Liver (tissue), 9 donors: Measurements from ENCODE around the gene TRNAU1AP. TPM values are rescaled to one million over a fixed set of nuclear protein-coding genes. Genes with fewer than 3 reads are reported as not detected.

Source experiments
- DNase-seq: peaks from one replicate; pipeline ENCODE4 v3.0.0-alpha.2; 2017; ENCODE audit warnings: low spot score
- H3K27ac ChIP-seq, 2 donors: one replicate each; pipeline ENCODE4 v1.7.0; 2013; ENCODE audit warnings: inconsistent platforms in 2 of 2, low read length in 2 of 2, control low read depth in 1 of 2, low read depth in 1 of 2, mild to moderate bottlenecking in 1 of 2
- H3K27me3 ChIP-seq, 4 donors: one replicate each; pipeline versions ENCODE4 v1.6.1 to v1.7.0; 2013; ENCODE audit warnings: low read length in 3 of 4, inconsistent platforms in 1 of 4, mild to moderate bottlenecking in 1 of 4, moderate library complexity in 1 of 4; ENCODE audit not compliant: control insufficient read depth in 4 of 4, insufficient read depth in 4 of 4
- H3K36me3 ChIP-seq, 4 donors: one replicate each; pipeline versions ENCODE4 v1.6.1 to v1.7.0; 2013; ENCODE audit warnings: low read length in 3 of 4, mild to moderate bottlenecking in 3 of 4, low read depth in 1 of 4, moderate library complexity in 1 of 4; ENCODE audit not compliant: control insufficient read depth in 4 of 4, insufficient read depth in 3 of 4
- H3K4me1 ChIP-seq, 4 donors: one replicate each; pipeline versions ENCODE4 v1.6.1 to v1.7.0; 2013; ENCODE audit warnings: low read length in 3 of 4, mild to moderate bottlenecking in 3 of 4, moderate library complexity in 1 of 4; ENCODE audit not compliant: control insufficient read depth in 4 of 4, insufficient read depth in 4 of 4
- H3K4me3 ChIP-seq, 3 donors: one replicate each; pipeline versions ENCODE4 v1.6.1 to v1.7.0; 2013; ENCODE audit warnings: low read length in 3 of 3, control low read depth in 1 of 3, low read depth in 1 of 3, mild to moderate bottlenecking in 1 of 3
- H3K9ac ChIP-seq, 2 donors: one replicate each; pipeline ENCODE4 v1.7.0; 2013; ENCODE audit warnings: low read length in 2 of 2, mild to moderate bottlenecking in 2 of 2, moderate library complexity in 2 of 2, control low read depth in 1 of 2, low read depth in 1 of 2
- H3K9me3 ChIP-seq, 4 donors: one replicate each; pipeline versions ENCODE4 v1.6.1 to v1.7.0; 2013; ENCODE audit warnings: low read length in 3 of 4; ENCODE audit not compliant: control insufficient read depth in 4 of 4
- ATF3 ChIP-seq: IDR thresholded peaks from 2 replicates; pipeline ENCODE4 v1.6.1; 2016; ENCODE audit warnings: antibody characterized with exemption
- CTCF ChIP-seq: fragments of 150-350 bp; IDR thresholded peaks from 2 replicates; pipeline ENCODE4 v1.5.1; 2017; ENCODE audit warnings: improper control_type of control experiment, low read depth, low read length; ENCODE audit not compliant: missing input control
- EGR1 ChIP-seq, 2 donors: IDR thresholded peaks; 2 replicates each; pipeline ENCODE4 v1.6.1; 2016 to 2018; ENCODE audit warnings: antibody characterized with exemption in 2 of 2, low read depth in 2 of 2
- FOXA1 ChIP-seq: IDR thresholded peaks from 2 replicates; pipeline ENCODE4 v1.6.1; 2016; ENCODE audit warnings: antibody characterized with exemption
- FOXA2 ChIP-seq: IDR thresholded peaks from 2 replicates; pipeline ENCODE4 v1.6.1; 2016; ENCODE audit warnings: antibody characterized with exemption
- HNF4A ChIP-seq, 2 donors: conservative IDR thresholded peaks; 2 replicates each; pipeline ENCODE4 v1.6.1; 2016; ENCODE audit warnings: antibody characterized with exemption in 2 of 2, mild to moderate bottlenecking in 2 of 2
- HNF4G ChIP-seq: IDR thresholded peaks from 2 replicates; pipeline ENCODE4 v1.6.1; 2016; ENCODE audit warnings: antibody characterized with exemption
- NR2F2 ChIP-seq: IDR thresholded peaks from 2 replicates; pipeline ENCODE4 v1.6.1; 2016; ENCODE audit warnings: antibody characterized with exemption
- REST ChIP-seq: IDR thresholded peaks from 2 replicates; pipeline ENCODE4 v1.6.1; 2016; ENCODE audit warnings: antibody characterized with exemption, mild to moderate bottlenecking
- RXRA ChIP-seq, 2 donors: IDR thresholded peaks; 2 replicates each; pipeline ENCODE4 v1.6.1; 2017 to 2018; ENCODE audit warnings: antibody characterized with exemption in 2 of 2, mild to moderate bottlenecking in 1 of 2
- SP1 ChIP-seq: IDR thresholded peaks from 2 replicates; pipeline ENCODE4 v1.6.1; 2018; ENCODE audit warnings: antibody characterized with exemption, mild to moderate bottlenecking
- TAF1 ChIP-seq: conservative IDR thresholded peaks from 2 replicates; pipeline ENCODE4 v1.6.1; 2016; ENCODE audit warnings: antibody characterized with exemption, mild to moderate bottlenecking
- YY1 ChIP-seq: IDR thresholded peaks from 2 replicates; pipeline ENCODE4 v1.6.1; 2016; ENCODE audit warnings: antibody characterized with exemption, mild to moderate bottlenecking
- ZBTB33 ChIP-seq: IDR thresholded peaks from 2 replicates; pipeline ENCODE4 v1.6.1; 2016; ENCODE audit warnings: antibody characterized with exemption
- WGBS: extraction: QIAGEN DNeasy Blood & Tissue Kit; methylation state at CpG from one replicate; pipeline ENCODE4 v1.1.7; 2013; 5-methylcytosine and 5-hydroxymethylcytosine counted together
- polyA plus RNA-seq, 2 donors: library from polyadenylated mRNA; stranded (reverse) in 1 of 2; unstranded in 1 of 2; fragments of 200-250 nt in 1 of 2; fragments of >200 nt in 1 of 2; fragmentation: Nextera tagmentation in 1 of 2; extraction: Ambion mirVana in 1 of 2; gene quantifications; one replicate each; pipeline versions ENCODE4 v1.2.1 to v1.2.3, GENCODE V29; 2013 to 2015
- total RNA-seq, 2 donors: library from RNA; depleted of rRNA; stranded (reverse); fragments of >200 nt; gene quantifications; one replicate each; pipeline ENCODE4 v1.2.3, GENCODE V29; 2014
- donor health status: healthy.
- donor health status: healthy.
- donor health status: healthy.
- donor health status: healthy.
- donor health status: healthy.

The TRNAU1AP gene
- total and polyA plus RNA-seq, 4 donors, result 5.6 to 12.0 (median 8.8) TPM

GRCh38 chr1:28551381-28551780, 1.5 kb upstream of the TRNAU1AP start:
- TF ChIP-seq ZBTB33, result no peak
- TF ChIP-seq FOXA1, result no peak
- no peak for TF ChIP-seq NR2F2
- no peak for TF ChIP-seq YY1
- no peak for TF ChIP-seq FOXA2
- TF ChIP-seq RXRA (IDR thresholded peaks at IDR 0.05), result no peak
- TF ChIP-seq CTCF, result no peak
- TF ChIP-seq REST, result no peak
- no peak for TF ChIP-seq HNF4A (conservative IDR thresholded peaks at IDR 0.05)
- TF ChIP-seq ATF3, result no peak
- no peak for DNase-seq
- Histone ChIP-seq H3K36me3 (peaks cover 0 to 2% (median 0%) of the 10 kb centered on the region in 4 donors), H3K9me3 (no peaks in the 10 kb centered on the region), H3K27me3 (no peaks in the 10 kb centered on the region), H3K4me1 (peaks cover 0 to 9% (median 4%) of the 10 kb centered on the region in 4 donors), H3K4me3 (no peak overlapping the region), H3K27ac (no peak overlapping the region), H3K9ac (no peak overlapping the region)
- WGBS, result 78% methylated on average over 6 of the region's 6 CpGs

- peaks cover 13 to 29% (median 24%) of the 10 kb centered on the region in 4 donors for H3K36me3 ChIP-seq
Observed at GRCh38 chr1:28560886-28561285, 8.0 kb downstream of the TRNAU1AP start.

GRCh38 chr1:28564310-28564709, 11.4 kb downstream of the TRNAU1AP start:
- Histone ChIP-seq H3K9ac (no peak overlapping the region), H3K36me3 (peaks cover 20 to 47% (median 31%) of the 10 kb centered on the region in 4 donors), H3K4me3 (no peak overlapping the region), H3K27ac (no peak overlapping the region), H3K4me1 (no peaks in the 10 kb centered on the region), H3K9me3 (no peaks in the 10 kb centered on the region), H3K27me3 (no peaks in the 10 kb centered on the region)
- no peak for DNase-seq
- TF ChIP-seq RXRA (IDR thresholded peaks at IDR 0.05) (no peak), REST (no peak), SP1 (no peak), NR2F2 (no peak), YY1 (no peak), HNF4G (no peak), CTCF (no peak), HNF4A (conservative IDR thresholded peaks at IDR 0.05) (no peak), TAF1 (no peak), EGR1 (IDR thresholded peaks at IDR 0.05; ENCODE audit: low read depth in 2 of 2) (no peak)

More at GRCh38 chr1:28560886-28561285, 8.0 kb downstream of the TRNAU1AP start:
- H3K4me3 ChIP-seq, result no peak overlapping the region
- no peaks in the 10 kb centered on the region for H3K4me1 ChIP-seq
- no peak overlapping the region for H3K9ac ChIP-seq
- WGBS, result 98% methylated on average over 3 of the region's 3 CpGs
- TF ChIP-seq YY1 (no peak), TAF1 (no peak)
- no peaks in the 10 kb centered on the region for H3K9me3 ChIP-seq
- no peak overlapping the region for H3K27ac ChIP-seq
- H3K27me3 ChIP-seq, result no peaks in the 10 kb centered on the region
- no peak for DNase-seq
